ENCODE measurements around the gene FAM151A.

DNA sequence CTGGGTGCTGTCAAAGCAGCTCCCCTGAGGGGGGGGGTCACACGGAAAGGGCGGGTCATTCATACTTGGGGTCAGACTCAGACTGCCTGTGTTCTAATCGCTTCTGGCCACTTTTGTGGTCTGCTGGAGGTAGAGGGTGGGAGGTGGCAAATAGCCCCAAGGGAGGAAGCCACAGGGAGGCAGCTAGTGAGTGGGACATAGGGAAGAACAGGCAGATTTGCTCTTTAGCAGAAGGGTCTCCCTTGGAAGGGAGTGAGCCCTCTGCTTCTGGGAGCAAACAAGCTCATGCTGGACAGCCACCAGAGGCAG is 50.8 kb downstream of the FAM151A start:
- TF ChIP-seq, protein P1, sequence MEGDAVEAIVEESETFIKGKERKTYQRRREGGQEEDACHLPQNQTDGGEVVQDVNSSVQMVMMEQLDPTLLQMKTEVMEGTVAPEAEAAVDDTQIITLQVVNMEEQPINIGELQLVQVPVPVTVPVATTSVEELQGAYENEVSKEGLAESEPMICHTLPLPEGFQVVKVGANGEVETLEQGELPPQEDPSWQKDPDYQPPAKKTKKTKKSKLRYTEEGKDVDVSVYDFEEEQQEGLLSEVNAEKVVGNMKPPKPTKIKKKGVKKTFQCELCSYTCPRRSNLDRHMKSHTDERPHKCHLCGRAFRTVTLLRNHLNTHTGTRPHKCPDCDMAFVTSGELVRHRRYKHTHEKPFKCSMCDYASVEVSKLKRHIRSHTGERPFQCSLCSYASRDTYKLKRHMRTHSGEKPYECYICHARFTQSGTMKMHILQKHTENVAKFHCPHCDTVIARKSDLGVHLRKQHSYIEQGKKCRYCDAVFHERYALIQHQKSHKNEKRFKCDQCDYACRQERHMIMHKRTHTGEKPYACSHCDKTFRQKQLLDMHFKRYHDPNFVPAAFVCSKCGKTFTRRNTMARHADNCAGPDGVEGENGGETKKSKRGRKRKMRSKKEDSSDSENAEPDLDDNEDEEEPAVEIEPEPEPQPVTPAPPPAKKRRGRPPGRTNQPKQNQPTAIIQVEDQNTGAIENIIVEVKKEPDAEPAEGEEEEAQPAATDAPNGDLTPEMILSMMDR (IDR thresholded peaks at IDR 0.05; ENCODE audit: insufficient read depth, low read length, poor library complexity, severe bottlenecking), result no peak
- no peak for TF ChIP-seq EZH2phosphoT487 (conservative IDR thresholded peaks at IDR 0.05; ENCODE audit: low read length)
